IMR-90 (cell line): ENCODE data around the gene FKTN. TPM values are rescaled to one million over a fixed set of nuclear protein-coding genes. Genes with fewer than 3 reads are reported as not detected.
A peak's percentile ranks its signal among the peaks of the same experiment; 100 is the strongest.

ENCODE experiments used
- ATAC-seq: fragments of 200-7000 bp; cut with Tn5 transposase; 2 replicates; pipeline ENCODE4 v1.9.1; 2020; ENCODE audit warnings: low read depth, mild to moderate bottlenecking, moderate library complexity
- BruUV-seq: library from RNA; stranded (reverse); fragments of 400-500 nt; replicated peaks from 2 replicates; lab custom pipeline; 2021; lab: Mats Ljungman, UMichigan
- CTCF ChIA-PET: fragments of 300-600 bp; formaldehyde crosslinking; extraction: SDS; loops from one replicate; lab custom pipeline; 2021; ENCODE audit warnings: antibody characterized with exemption; lab: Yijun Ruan, JAX
- POLR2A ChIA-PET: fragments of 300-600 bp; sonication (Branson Sonifier 250); formaldehyde crosslinking; loops from one replicate; lab custom pipeline; 2022; ENCODE audit warnings: antibody characterized with exemption; ENCODE audit not compliant: unreplicated experiment; lab: Charles Lee
- DNase-seq: peaks from one replicate; pipeline ENCODE4 v3.0.0; 2013
- H2AFZ ChIP-seq: replicated peaks from 2 replicates; pipeline ENCODE3; 2013; ENCODE audit warnings: low read length, mild to moderate bottlenecking; ENCODE audit not compliant: poor library complexity
- H2AK5ac ChIP-seq: 2 replicates; pipeline ENCODE4 v1.6.1; 2013; ENCODE audit warnings: low read depth, low read length, inconsistent platforms
- H2AK9ac ChIP-seq: replicated peaks from 2 replicates; pipeline ENCODE3; 2013; ENCODE audit warnings: mild to moderate bottlenecking, low read depth, low read length, moderate library complexity; ENCODE audit not compliant: poor library complexity
- H2BK120ac ChIP-seq: 2 replicates; pipeline ENCODE4 v1.6.1; 2013; ENCODE audit warnings: low read depth, low read length, inconsistent platforms
- H2BK15ac ChIP-seq: 3 replicates; pipeline ENCODE4 v1.6.1; 2013; ENCODE audit warnings: low read depth, low read length, inconsistent platforms
- H2BK20ac ChIP-seq: 2 replicates; pipeline ENCODE4 v1.6.1; 2013; ENCODE audit warnings: low read depth, mild to moderate bottlenecking, inconsistent platforms, low read length, moderate library complexity
- H2BK5ac ChIP-seq: 2 replicates; pipeline ENCODE4 v1.6.1; 2013; ENCODE audit warnings: mild to moderate bottlenecking, low read depth, low read length, inconsistent platforms; ENCODE audit not compliant: poor library complexity, severe bottlenecking
- H3K14ac ChIP-seq: replicated peaks from 2 replicates; pipeline ENCODE4 v1.6.1; 2013; ENCODE audit warnings: low read depth, low read length, inconsistent platforms
- H3K18ac ChIP-seq: 2 replicates; pipeline ENCODE4 v1.6.1; 2013; ENCODE audit warnings: low read depth, low read length, control low read depth
- H3K23ac ChIP-seq: 2 replicates; pipeline ENCODE4 v1.6.1; 2013; ENCODE audit warnings: low read depth, low read length, inconsistent platforms
- H3K27ac ChIP-seq: 2 replicates; pipeline ENCODE4 v1.5.1; 2013; ENCODE audit warnings: mild to moderate bottlenecking, control low read depth, low read length; ENCODE audit not compliant: insufficient read depth
- H3K27me3 ChIP-seq: 2 replicates; pipeline ENCODE4 v1.6.1; 2013; ENCODE audit warnings: low read length; ENCODE audit not compliant: control insufficient read depth, insufficient read depth
- H3K36me3 ChIP-seq: 2 replicates; pipeline ENCODE4 v1.6.1; 2013; ENCODE audit warnings: low read length, mixed read lengths; ENCODE audit not compliant: control insufficient read depth, insufficient read depth
- H3K4ac ChIP-seq: 2 replicates; pipeline ENCODE4 v1.6.1; 2013; ENCODE audit warnings: low read depth, low read length, inconsistent platforms
- H3K4me1 ChIP-seq: 2 replicates; pipeline ENCODE4 v1.6.1; 2013; ENCODE audit warnings: low read length, mixed read lengths; ENCODE audit not compliant: control insufficient read depth, insufficient read depth
- H3K4me2 ChIP-seq: 2 replicates; pipeline ENCODE4 v1.6.1; 2013; ENCODE audit warnings: low read depth, mild to moderate bottlenecking, control low read depth, low read length, moderate library complexity
- H3K4me3 ChIP-seq: 2 replicates; pipeline ENCODE4 v1.5.1; 2013; ENCODE audit warnings: low read depth, mild to moderate bottlenecking, control low read depth, low read length, moderate library complexity; ENCODE audit not compliant: insufficient read depth
- H3K56ac ChIP-seq: 2 replicates; pipeline ENCODE4 v1.6.1; 2013; ENCODE audit warnings: low read length, inconsistent platforms; ENCODE audit not compliant: insufficient read depth; ENCODE audit errors: extremely low read depth
- H3K79me1 ChIP-seq, 2 experiments: 2 replicates each; pipeline ENCODE4 v1.6.1; 2013; ENCODE audit warnings: low read length in 2 of 2, inconsistent platforms in 1 of 2, low read depth in 1 of 2
- H3K9ac ChIP-seq: 2 replicates; pipeline ENCODE4 v1.6.1; 2013; ENCODE audit warnings: low read depth, low read length, control low read depth
- H3K9me1 ChIP-seq: 2 replicates; pipeline ENCODE4 v1.6.1; 2013; ENCODE audit warnings: low read length, inconsistent platforms; ENCODE audit not compliant: insufficient read depth
- H3K9me3 ChIP-seq: 2 replicates; pipeline ENCODE4 v1.6.1; 2013; ENCODE audit warnings: low read length; ENCODE audit not compliant: control insufficient read depth, insufficient read depth
- H4K20me1 ChIP-seq: 2 replicates; pipeline ENCODE4 v1.6.1; 2013; ENCODE audit warnings: low read length, inconsistent platforms; ENCODE audit not compliant: insufficient read depth
- H4K5ac ChIP-seq: 2 replicates; pipeline ENCODE4 v1.6.1; 2013; ENCODE audit warnings: mild to moderate bottlenecking, low read depth, low read length, control low read depth
- H4K8ac ChIP-seq, 2 experiments: 2 replicates each; pipeline ENCODE4 v1.6.1; 2013; ENCODE audit warnings: low read depth in 2 of 2, low read length in 2 of 2, control low read depth in 1 of 2, inconsistent platforms in 1 of 2
- H4K91ac ChIP-seq: 2 replicates; pipeline ENCODE4 v1.6.1; 2013; ENCODE audit warnings: low read depth, low read length, inconsistent platforms; ENCODE audit not compliant: insufficient read depth
- BHLHE40 ChIP-seq: fragments of 150-350 bp; IDR thresholded peaks from 2 replicates; pipeline ENCODE4 v1.6.1; 2016; ENCODE audit warnings: mild to moderate bottlenecking, low read depth, low read length
- CEBPB ChIP-seq: IDR thresholded peaks from 2 replicates; pipeline ENCODE4 v1.6.1; 2012; ENCODE audit warnings: low read depth, low read length, improper control_type of control experiment
- CHD1 ChIP-seq: IDR thresholded peaks from 2 replicates; pipeline ENCODE4 v1.6.1; 2012; ENCODE audit warnings: low read depth, low read length, improper control_type of control experiment
- FOS ChIP-seq: fragments of 150-350 bp; IDR thresholded peaks from 2 replicates; pipeline ENCODE4 v1.6.1; 2016; ENCODE audit warnings: low read depth, low read length
- MAFK ChIP-seq: IDR thresholded peaks from 2 replicates; pipeline ENCODE4 v1.6.1; 2012; ENCODE audit warnings: low read depth, low read length, improper control_type of control experiment
- MAZ ChIP-seq: IDR thresholded peaks from 2 replicates; pipeline ENCODE4 v1.6.1; 2012; ENCODE audit warnings: low read depth, mild to moderate bottlenecking, low read length, improper control_type of control experiment, moderate library complexity, borderline replicate concordance
- MXI1 ChIP-seq: IDR thresholded peaks from 2 replicates; pipeline ENCODE4 v1.6.1; 2012; ENCODE audit warnings: low read depth, mild to moderate bottlenecking, low read length, moderate library complexity, borderline replicate concordance
- NFE2L2 ChIP-seq: fragments of 150-350 bp; IDR thresholded peaks from 2 replicates; pipeline ENCODE4 v1.6.1; 2016; ENCODE audit warnings: low read depth, mild to moderate bottlenecking, low read length
- POLR2A ChIP-seq: IDR thresholded peaks from 2 replicates; pipeline ENCODE4 v1.6.1; 2012; ENCODE audit warnings: mild to moderate bottlenecking, low read depth, low read length
- RAD21 ChIP-seq: IDR thresholded peaks from 2 replicates; pipeline ENCODE4 v1.6.1; 2012; ENCODE audit warnings: low read length, improper control_type of control experiment
- RCOR1 ChIP-seq: IDR thresholded peaks from 2 replicates; pipeline ENCODE4 v1.6.1; 2012; ENCODE audit warnings: mild to moderate bottlenecking, low read length, improper control_type of control experiment; ENCODE audit not compliant: insufficient replicate concordance
- RFX5 ChIP-seq: IDR thresholded peaks from 2 replicates; pipeline ENCODE4 v1.8.0; 2012; ENCODE audit warnings: low read depth, mild to moderate bottlenecking, low read length, moderate library complexity
- SMC3 ChIP-seq: fragments of 150-350 bp; IDR thresholded peaks from 2 replicates; pipeline ENCODE4 v1.6.1; 2016; ENCODE audit warnings: low read depth, mild to moderate bottlenecking, antibody characterized with exemption, low read length, moderate library complexity
- WGBS, 2 experiments: methylation state at CpG; one replicate each; pipeline versions ENCODE4 v1.1.5 to v1.1.7; 2013; ENCODE audit warnings: missing lambda C conversion rate in 2 of 2; ENCODE audit not compliant: insufficient read length in 1 of 2; ENCODE audit errors: extremely low coverage in 2 of 2; 5-methylcytosine and 5-hydroxymethylcytosine counted together
- dilution Hi-C: fragments of 300-500 bp; cut with HindIII; formaldehyde crosslinking; loops from one replicate; pipeline ENCODE4 v1.14.3; 2018; ENCODE audit warnings: low sequenced_read_pairs; ENCODE audit not compliant: unreplicated experiment
- in situ Hi-C: fragments of 300-500 bp; cut with MboI; formaldehyde crosslinking; loops from 3 replicates; pipeline ENCODE4 v1.14.3; 2019; ENCODE audit warnings: low sequenced_read_pairs, inconsistent platforms, mixed read lengths
- intact Hi-C: fragments of 100-400 bp; cut with micrococcal nuclease; formaldehyde crosslinking; loops from 2 replicates; pipeline ENCODE4 v1.10.0; 2022
- polyA plus RNA-seq, 3 experiments: library from polyadenylated mRNA; depleted of rRNA; stranded (reverse); fragments of >200 nt; gene quantifications; 2 replicates each; pipeline ENCODE4 v1.2.3, GENCODE V29; 2012; ENCODE audit warnings: low replicate concordance in 1 of 3
- total RNA-seq: library from RNA; depleted of rRNA; stranded (reverse); fragments of >200 nt; gene quantifications from 2 replicates; pipeline ENCODE4 v1.2.3, GENCODE V29; 2012
- TF ChIP-seq, protein P1 (sequence below): conservative IDR thresholded peaks from 2 replicates; pipeline ENCODE4 v1.5.1; 2012; ENCODE audit warnings: mild to moderate bottlenecking, low read depth, low read length, improper control_type of control experiment
- TF ChIP-seq, protein P2 (sequence below): fragments of 150-350 bp; IDR thresholded peaks from 2 replicates; pipeline ENCODE4 v1.6.1; 2017; ENCODE audit warnings: mild to moderate bottlenecking, antibody characterized with exemption, low read length, low read depth

FKTN gene
- total and polyA plus RNA-seq, 2 of the 4 experiments (the other 2 are of a cell fraction): 8.6 to 20.3 TPM

DNA sequence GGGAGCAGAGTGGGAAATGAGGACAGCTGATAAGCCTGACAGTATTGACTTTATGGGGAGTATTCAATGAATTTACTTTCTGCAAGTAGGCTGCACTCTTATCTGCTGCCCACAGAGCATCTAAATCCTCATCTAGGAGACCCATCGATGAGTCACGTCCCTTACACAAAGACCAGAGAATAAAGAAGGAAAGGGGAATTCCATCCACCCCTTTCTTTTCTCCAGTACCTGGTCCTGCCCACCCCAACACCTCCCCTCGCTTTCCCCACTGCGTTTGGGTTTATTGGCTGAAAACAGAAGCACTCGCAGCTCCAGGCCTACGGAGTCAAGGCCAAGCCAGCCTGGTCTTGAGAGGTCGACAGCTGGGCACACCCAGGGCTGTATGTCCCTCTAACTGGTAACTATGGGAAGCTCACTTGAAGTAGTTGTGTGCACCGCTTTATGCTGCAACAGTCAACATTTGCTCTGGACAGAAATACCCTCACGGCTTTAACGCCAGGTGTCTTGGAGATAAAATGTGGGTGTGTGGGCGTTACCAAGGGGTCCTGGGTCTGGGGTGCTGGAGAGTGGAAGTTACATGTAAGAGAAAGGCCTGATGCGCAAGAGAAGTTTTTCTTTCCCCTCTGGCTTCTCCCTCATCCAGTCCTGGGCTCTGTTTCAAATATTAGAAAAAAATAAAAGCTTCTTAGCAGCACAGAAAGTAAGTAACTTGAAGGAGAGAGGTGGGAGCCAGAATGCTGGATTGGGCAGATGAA, 89.8 kb downstream of the FKTN start:
- Histone ChIP-seq H3K36me3 (no peaks in the 10 kb centered on the region), H3K9me3 (no peaks in the 10 kb centered on the region), H3K18ac (no peak overlapping the region), H3K27me3 (peaks cover 4% of the 10 kb centered on the region; the same call in 1 of the 2 replicates), H2AK5ac (no peak overlapping the region), H3K14ac (no peak overlapping the region), H4K91ac (no peak overlapping the region), H4K20me1 (no peaks in the 10 kb centered on the region), H2BK15ac (no peak overlapping the region), H3K56ac (no peak overlapping the region), H3K27ac (no peak overlapping the region), H3K4me2 (no peak overlapping the region), H3K79me1 (no peaks in the 10 kb centered on the region), H4K8ac (no peak overlapping the region), H3K4me1 (no peaks in the 10 kb centered on the region), H3K4me3 (no peak overlapping the region), H3K9ac (no peak overlapping the region), H2AFZ (no peak overlapping the region), H2AK9ac (no peak overlapping the region), H2BK20ac (no peak overlapping the region), H2BK5ac (no peak overlapping the region), H3K9me1 (no peaks in the 10 kb centered on the region), H4K5ac (no peak overlapping the region), H2BK120ac (no peak overlapping the region), H3K23ac (no peak overlapping the region), H3K4ac (no peak overlapping the region)
- DNase-seq (peak; percentile 16), ATAC-seq (no peak)
- 83% methylated on average over 2 of the region's 12 CpGs; no CpG with 5 or more reads in 1 of the 2 experiments for WGBS, 2 experiments
- no TSS peak for BruUV-seq
- dilution Hi-C loops: no loop called here
- ChIA-PET POLR2A (no interaction called here), CTCF (interaction anchor here (1.2 kb wide), 1 partner anchor 10 kb away, joined by 5 read pairs; no protein-coding TSS in a partner anchor)
- intact Hi-C loops: no loop called here
- in situ Hi-C loops: no loop called here
- TF ChIP-seq MXI1 (no peak), NFE2L2 (no peak), RCOR1 (no peak), RFX5 (no peak), CEBPB (no peak), FOS (no peak), RAD21 (no peak), MAZ (no peak), MAFK (no peak), BHLHE40 (no peak), CHD1 (no peak), SMC3 (no peak), POLR2A (no peak)
- TF ChIP-seq, protein P1, sequence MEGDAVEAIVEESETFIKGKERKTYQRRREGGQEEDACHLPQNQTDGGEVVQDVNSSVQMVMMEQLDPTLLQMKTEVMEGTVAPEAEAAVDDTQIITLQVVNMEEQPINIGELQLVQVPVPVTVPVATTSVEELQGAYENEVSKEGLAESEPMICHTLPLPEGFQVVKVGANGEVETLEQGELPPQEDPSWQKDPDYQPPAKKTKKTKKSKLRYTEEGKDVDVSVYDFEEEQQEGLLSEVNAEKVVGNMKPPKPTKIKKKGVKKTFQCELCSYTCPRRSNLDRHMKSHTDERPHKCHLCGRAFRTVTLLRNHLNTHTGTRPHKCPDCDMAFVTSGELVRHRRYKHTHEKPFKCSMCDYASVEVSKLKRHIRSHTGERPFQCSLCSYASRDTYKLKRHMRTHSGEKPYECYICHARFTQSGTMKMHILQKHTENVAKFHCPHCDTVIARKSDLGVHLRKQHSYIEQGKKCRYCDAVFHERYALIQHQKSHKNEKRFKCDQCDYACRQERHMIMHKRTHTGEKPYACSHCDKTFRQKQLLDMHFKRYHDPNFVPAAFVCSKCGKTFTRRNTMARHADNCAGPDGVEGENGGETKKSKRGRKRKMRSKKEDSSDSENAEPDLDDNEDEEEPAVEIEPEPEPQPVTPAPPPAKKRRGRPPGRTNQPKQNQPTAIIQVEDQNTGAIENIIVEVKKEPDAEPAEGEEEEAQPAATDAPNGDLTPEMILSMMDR: no peak
- TF ChIP-seq, protein P2, sequence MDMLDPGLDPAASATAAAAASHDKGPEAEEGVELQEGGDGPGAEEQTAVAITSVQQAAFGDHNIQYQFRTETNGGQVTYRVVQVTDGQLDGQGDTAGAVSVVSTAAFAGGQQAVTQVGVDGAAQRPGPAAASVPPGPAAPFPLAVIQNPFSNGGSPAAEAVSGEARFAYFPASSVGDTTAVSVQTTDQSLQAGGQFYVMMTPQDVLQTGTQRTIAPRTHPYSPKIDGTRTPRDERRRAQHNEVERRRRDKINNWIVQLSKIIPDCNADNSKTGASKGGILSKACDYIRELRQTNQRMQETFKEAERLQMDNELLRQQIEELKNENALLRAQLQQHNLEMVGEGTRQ: no peak
